OCI-LY3 (cell line): ENCODE measurements around the gene PPM1B.
"Not testable (repeated sequence)": the region's sequence is repeated elsewhere in the genome, so short reads cannot be mapped to it uniquely, and the experiment has no call there.

Source experiments
- CTCF ChIP-seq: fragments of 200-600, 300-600 bp; sonication (generic); IDR thresholded peaks from 2 replicates; pipeline ENCODE4 v1.5.1; 2014; ENCODE audit warnings: antibody characterized with exemption, low read length, low read depth
- EZH2phosphoT487 ChIP-seq: fragments of 200-600 bp; shearing (Covaris generic); IDR thresholded peaks from 2 replicates; pipeline ENCODE4 v1.6.1; 2018; ENCODE audit warnings: antibody characterized with exemption, mixed run types, low read depth

GRCh38 chr2:44133602-44134001 lies 35.1 kb upstream of the PPM1B start:
- TF ChIP-seq CTCF, EZH2phosphoT487: not testable (repeated sequence)
